HUES48 (cell line): ENCODE data around the gene ADORA2A.

ENCODE experiments used
- H3K27ac ChIP-seq: one replicate; pipeline ENCODE4 v1.7.0; 2013; ENCODE audit warnings: low read depth, low read length, inconsistent platforms
- H3K27me3 ChIP-seq: 2 replicates; pipeline ENCODE4 v1.6.1; 2013; ENCODE audit warnings: mild to moderate bottlenecking, low read length; ENCODE audit not compliant: control insufficient read depth, insufficient read depth
- H3K36me3 ChIP-seq: 2 replicates; pipeline ENCODE4 v1.6.1; 2013; ENCODE audit warnings: low read length; ENCODE audit not compliant: control insufficient read depth, insufficient read depth
- H3K4me1 ChIP-seq: 2 replicates; pipeline ENCODE4 v1.6.1; 2013; ENCODE audit warnings: mild to moderate bottlenecking, low read length; ENCODE audit not compliant: control insufficient read depth, insufficient read depth
- H3K4me3 ChIP-seq: 2 replicates; pipeline ENCODE4 v1.5.1; 2013; ENCODE audit warnings: mild to moderate bottlenecking, low read depth, low read length
- H3K9ac ChIP-seq: 2 replicates; pipeline ENCODE4 v1.6.1; 2013; ENCODE audit warnings: mild to moderate bottlenecking, low read depth, low read length, moderate library complexity
- H3K9me3 ChIP-seq: 2 replicates; pipeline ENCODE4 v1.6.1; 2013; ENCODE audit warnings: low read length; ENCODE audit not compliant: control insufficient read depth, insufficient read depth

The ADORA2A gene

GRCh38 chr22:24434471-24435322 lies 7.3 kb downstream of the ADORA2A start:
- no peak overlapping the region for H3K27ac ChIP-seq

GRCh38 chr22:24435323-24435645 lies 7.9 kb downstream of the ADORA2A start:
- H3K27me3 ChIP-seq: no peaks in the 10 kb centered on the region
- no peak overlapping the region for H3K4me3 ChIP-seq
- no peak overlapping the region for H3K9ac ChIP-seq
- H3K36me3 ChIP-seq: no peaks in the 10 kb centered on the region
- H3K4me1 ChIP-seq: no peaks in the 10 kb centered on the region
- no peaks in the 10 kb centered on the region for H3K9me3 ChIP-seq
- no peak overlapping the region for H3K27ac ChIP-seq

More at GRCh38 chr22:24434471-24435322, 7.3 kb downstream of the ADORA2A start:
- H3K9me3 ChIP-seq: no peaks in the 10 kb centered on the region
- H3K4me1 ChIP-seq: no peaks in the 10 kb centered on the region
- no peak overlapping the region for H3K9ac ChIP-seq
- no peaks in the 10 kb centered on the region for H3K36me3 ChIP-seq
- no peaks in the 10 kb centered on the region for H3K27me3 ChIP-seq
- no peak overlapping the region for H3K4me3 ChIP-seq

GRCh38 chr22:24435861-24436371 lies 8.5 kb downstream of the ADORA2A start:
- no peaks in the 10 kb centered on the region for H3K4me1 ChIP-seq
- H3K9me3 ChIP-seq: no peaks in the 10 kb centered on the region
- H3K4me3 ChIP-seq: no peak overlapping the region
- H3K36me3 ChIP-seq: no peaks in the 10 kb centered on the region
- no peak overlapping the region for H3K9ac ChIP-seq
- H3K27ac ChIP-seq: no peak overlapping the region
- H3K27me3 ChIP-seq: no peaks in the 10 kb centered on the region

- no peaks in the 10 kb centered on the region for H3K27me3 ChIP-seq
- H3K9me3 ChIP-seq: no peaks in the 10 kb centered on the region
- no peak overlapping the region for H3K9ac ChIP-seq
- H3K27ac ChIP-seq: no peak overlapping the region
- H3K36me3 ChIP-seq: no peaks in the 10 kb centered on the region
- H3K4me3 ChIP-seq: no peak overlapping the region
- no peaks in the 10 kb centered on the region for H3K4me1 ChIP-seq
Measured at GRCh38 chr22:24436553-24436952, 9.2 kb downstream of the ADORA2A start.

- H3K27ac ChIP-seq: no peak overlapping the region
- no peaks in the 10 kb centered on the region for H3K4me1 ChIP-seq
- H3K4me3 ChIP-seq: no peak overlapping the region
- H3K9ac ChIP-seq: no peak overlapping the region
- no peaks in the 10 kb centered on the region for H3K36me3 ChIP-seq
- no peaks in the 10 kb centered on the region for H3K27me3 ChIP-seq
- no peaks in the 10 kb centered on the region for H3K9me3 ChIP-seq
Measured at GRCh38 chr22:24437091-24437490, 9.7 kb downstream of the ADORA2A start.

- Histone ChIP-seq H3K9ac (no peak overlapping the region), H3K27ac (no peak overlapping the region), H3K4me3 (no peak overlapping the region), H3K4me1 (no peaks in the 10 kb centered on the region), H3K27me3 (no peaks in the 10 kb centered on the region), H3K9me3 (no peaks in the 10 kb centered on the region), H3K36me3 (no peaks in the 10 kb centered on the region)
Measured at GRCh38 chr22:24437741-24438328, 10.4 kb downstream of the ADORA2A start.

- no peak overlapping the region for H3K27ac ChIP-seq
- no peak overlapping the region for H3K4me3 ChIP-seq
- no peaks in the 10 kb centered on the region for H3K36me3 ChIP-seq
- H3K9ac ChIP-seq: no peak overlapping the region
- H3K4me1 ChIP-seq: no peaks in the 10 kb centered on the region
- no peaks in the 10 kb centered on the region for H3K27me3 ChIP-seq
- no peaks in the 10 kb centered on the region for H3K9me3 ChIP-seq
Measured at GRCh38 chr22:24440270-24440717, 12.9 kb downstream of the ADORA2A start.

- no peak overlapping the region for H3K27ac ChIP-seq
- H3K36me3 ChIP-seq: no peaks in the 10 kb centered on the region
- H3K4me1 ChIP-seq: no peaks in the 10 kb centered on the region
- no peak overlapping the region for H3K4me3 ChIP-seq
- H3K9ac ChIP-seq: no peak overlapping the region
- no peaks in the 10 kb centered on the region for H3K27me3 ChIP-seq
- no peaks in the 10 kb centered on the region for H3K9me3 ChIP-seq
Measured at GRCh38 chr22:24440718-24441405, 13.5 kb downstream of the ADORA2A start.

- Histone ChIP-seq H3K4me1 (no peaks in the 10 kb centered on the region), H3K9ac (no peak overlapping the region), H3K9me3 (no peaks in the 10 kb centered on the region), H3K4me3 (no peak overlapping the region), H3K36me3 (no peaks in the 10 kb centered on the region), H3K27ac (no peak overlapping the region), H3K27me3 (no peaks in the 10 kb centered on the region)
Measured at GRCh38 chr22:24441406-24442351, 14.3 kb downstream of the ADORA2A start.

- H3K27me3 ChIP-seq: no peaks in the 10 kb centered on the region
- H3K27ac ChIP-seq: no peak overlapping the region
- no peaks in the 10 kb centered on the region for H3K36me3 ChIP-seq
- no peak overlapping the region for H3K4me3 ChIP-seq
- H3K9me3 ChIP-seq: no peaks in the 10 kb centered on the region
- H3K9ac ChIP-seq: no peak overlapping the region
- no peaks in the 10 kb centered on the region for H3K4me1 ChIP-seq
Measured at GRCh38 chr22:24442352-24442744, 14.9 kb downstream of the ADORA2A start.
